Lower leg skin (tissue), 3 donors: ENCODE data around the gene EPRS1.

Experiments
- POLR2A ChIP-seq, 2 donors: fragments of 450-650 bp; IDR thresholded peaks; one replicate each; pipeline ENCODE4 v1.6.1; 2016 to 2017; ENCODE audit warnings: antibody characterized with exemption in 2 of 2, mild to moderate bottlenecking in 1 of 2, moderate library complexity in 1 of 2
- TF ChIP-seq, protein P1 (sequence below), 3 donors: fragments of 450-650 bp; IDR thresholded peaks; one replicate each; pipeline ENCODE4 v1.5.1; 2016; ENCODE audit warnings: antibody characterized with exemption in 3 of 3, mild to moderate bottlenecking in 3 of 3, moderate library complexity in 2 of 3

DNA sequence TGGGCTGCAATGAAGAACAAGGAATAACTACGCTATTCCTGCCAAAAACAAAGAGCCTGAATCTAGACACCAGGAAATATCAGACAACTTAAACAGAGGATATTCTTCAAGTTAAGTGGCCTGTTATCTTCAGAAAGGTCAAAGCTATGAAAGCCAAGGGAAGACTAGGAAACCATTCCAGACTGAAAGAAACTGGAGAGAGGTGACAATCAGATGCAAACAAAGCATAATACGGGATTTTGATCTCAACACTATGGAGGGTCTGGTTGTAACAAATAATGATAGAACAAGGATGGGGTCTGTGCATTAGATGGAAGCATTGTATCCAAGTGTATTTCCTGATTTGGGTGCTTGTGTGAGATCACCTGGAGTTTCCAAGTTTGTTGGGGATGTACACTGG lies 2.7 kb downstream of the EPRS1 start:
- TF ChIP-seq, protein P1, sequence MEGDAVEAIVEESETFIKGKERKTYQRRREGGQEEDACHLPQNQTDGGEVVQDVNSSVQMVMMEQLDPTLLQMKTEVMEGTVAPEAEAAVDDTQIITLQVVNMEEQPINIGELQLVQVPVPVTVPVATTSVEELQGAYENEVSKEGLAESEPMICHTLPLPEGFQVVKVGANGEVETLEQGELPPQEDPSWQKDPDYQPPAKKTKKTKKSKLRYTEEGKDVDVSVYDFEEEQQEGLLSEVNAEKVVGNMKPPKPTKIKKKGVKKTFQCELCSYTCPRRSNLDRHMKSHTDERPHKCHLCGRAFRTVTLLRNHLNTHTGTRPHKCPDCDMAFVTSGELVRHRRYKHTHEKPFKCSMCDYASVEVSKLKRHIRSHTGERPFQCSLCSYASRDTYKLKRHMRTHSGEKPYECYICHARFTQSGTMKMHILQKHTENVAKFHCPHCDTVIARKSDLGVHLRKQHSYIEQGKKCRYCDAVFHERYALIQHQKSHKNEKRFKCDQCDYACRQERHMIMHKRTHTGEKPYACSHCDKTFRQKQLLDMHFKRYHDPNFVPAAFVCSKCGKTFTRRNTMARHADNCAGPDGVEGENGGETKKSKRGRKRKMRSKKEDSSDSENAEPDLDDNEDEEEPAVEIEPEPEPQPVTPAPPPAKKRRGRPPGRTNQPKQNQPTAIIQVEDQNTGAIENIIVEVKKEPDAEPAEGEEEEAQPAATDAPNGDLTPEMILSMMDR (IDR thresholded peaks at IDR 0.05), result no peak
- no peak for TF ChIP-seq POLR2A (IDR thresholded peaks at IDR 0.05)
